Fibroblast of mammary gland (primary cell): ENCODE results near the gene HINT3.

Source experiments
- DNase-seq: peaks from one replicate; pipeline ENCODE4 v3.0.0-alpha.2; 2010; ENCODE audit warnings: low read depth
- H3K4me3 ChIP-seq: 2 replicates; pipeline ENCODE4 v1.5.1; 2011; ENCODE audit warnings: low read depth, mild to moderate bottlenecking, low read length, moderate library complexity; ENCODE audit not compliant: control insufficient read depth
- TF ChIP-seq, protein P1 (sequence below): conservative IDR thresholded peaks from 2 replicates; pipeline ENCODE4 v1.5.1; 2011; ENCODE audit warnings: low read depth, low read length, inconsistent platforms; ENCODE audit not compliant: control insufficient read depth, insufficient read depth

Gene HINT3

GRCh38 chr6:125952764-125953501 lies 3.6 kb upstream of the HINT3 start:
- DNase-seq = peak; percentile 42
- TF ChIP-seq, protein P1, sequence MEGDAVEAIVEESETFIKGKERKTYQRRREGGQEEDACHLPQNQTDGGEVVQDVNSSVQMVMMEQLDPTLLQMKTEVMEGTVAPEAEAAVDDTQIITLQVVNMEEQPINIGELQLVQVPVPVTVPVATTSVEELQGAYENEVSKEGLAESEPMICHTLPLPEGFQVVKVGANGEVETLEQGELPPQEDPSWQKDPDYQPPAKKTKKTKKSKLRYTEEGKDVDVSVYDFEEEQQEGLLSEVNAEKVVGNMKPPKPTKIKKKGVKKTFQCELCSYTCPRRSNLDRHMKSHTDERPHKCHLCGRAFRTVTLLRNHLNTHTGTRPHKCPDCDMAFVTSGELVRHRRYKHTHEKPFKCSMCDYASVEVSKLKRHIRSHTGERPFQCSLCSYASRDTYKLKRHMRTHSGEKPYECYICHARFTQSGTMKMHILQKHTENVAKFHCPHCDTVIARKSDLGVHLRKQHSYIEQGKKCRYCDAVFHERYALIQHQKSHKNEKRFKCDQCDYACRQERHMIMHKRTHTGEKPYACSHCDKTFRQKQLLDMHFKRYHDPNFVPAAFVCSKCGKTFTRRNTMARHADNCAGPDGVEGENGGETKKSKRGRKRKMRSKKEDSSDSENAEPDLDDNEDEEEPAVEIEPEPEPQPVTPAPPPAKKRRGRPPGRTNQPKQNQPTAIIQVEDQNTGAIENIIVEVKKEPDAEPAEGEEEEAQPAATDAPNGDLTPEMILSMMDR = peak; percentile 39
- no peak overlapping the region for H3K4me3 ChIP-seq

- no peak overlapping the region for H3K4me3 ChIP-seq
- DNase-seq = no peak
- TF ChIP-seq, protein P1 = peak; percentile 8
Observed at GRCh38 chr6:125953502-125953875, 3.1 kb upstream of the HINT3 start.

DNA sequence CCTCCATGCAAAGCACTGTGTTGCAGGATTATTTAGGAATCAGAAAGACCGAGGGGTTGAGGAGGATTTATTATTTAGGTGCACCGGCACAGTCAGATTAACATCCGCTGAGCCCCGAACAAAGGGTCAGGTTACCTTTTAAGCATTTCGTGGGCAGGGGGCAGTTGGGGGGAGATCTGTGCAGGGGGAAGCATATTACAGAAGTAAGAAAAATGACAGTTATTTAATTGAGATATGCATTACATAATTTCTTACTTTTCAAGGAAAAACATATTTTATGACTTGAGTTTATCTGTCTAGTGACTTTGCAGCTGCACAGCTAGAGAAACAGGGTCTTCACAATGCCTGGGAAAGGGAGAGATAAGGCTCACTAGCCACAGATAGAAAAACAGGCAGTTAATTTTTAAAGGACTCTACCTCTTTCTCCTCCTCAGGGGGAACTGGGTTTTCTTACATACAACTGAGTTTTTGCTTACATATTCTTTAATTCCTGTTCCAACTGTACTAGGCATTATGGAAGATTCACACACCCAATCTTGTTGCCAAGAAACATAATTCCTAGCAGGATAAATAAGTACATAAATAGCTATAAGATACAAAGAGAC lies 1.7 kb upstream of the HINT3 start:
- H3K4me3 ChIP-seq = no peak overlapping the region
- no peak for DNase-seq
- TF ChIP-seq, protein P1 = no peak

- DNase-seq = no peak
- H3K4me3 ChIP-seq = peak overlapping the region; percentile 84
- TF ChIP-seq, protein P1 = no peak
Observed at GRCh38 chr6:125955973-125956372, 597 bp upstream of the HINT3 start.

DNA sequence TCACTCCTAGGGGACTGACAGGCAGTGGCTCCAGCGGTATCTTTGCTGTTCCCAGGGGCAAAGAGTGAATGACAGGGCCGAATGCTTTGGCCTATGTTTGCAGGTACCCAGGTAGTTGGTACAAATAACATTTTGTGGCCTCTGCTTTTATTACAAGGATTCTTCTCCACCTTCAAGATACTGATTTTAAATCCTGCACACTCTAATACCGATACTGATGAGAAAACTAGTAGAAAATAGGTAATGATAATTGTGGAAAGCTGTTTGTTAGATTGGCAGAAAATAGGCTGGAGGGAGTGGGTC lies 772 bp downstream of the HINT3 start:
- peak overlapping the region; percentile 84 for H3K4me3 ChIP-seq
- TF ChIP-seq, protein P1 = no peak
- no peak for DNase-seq

DNA sequence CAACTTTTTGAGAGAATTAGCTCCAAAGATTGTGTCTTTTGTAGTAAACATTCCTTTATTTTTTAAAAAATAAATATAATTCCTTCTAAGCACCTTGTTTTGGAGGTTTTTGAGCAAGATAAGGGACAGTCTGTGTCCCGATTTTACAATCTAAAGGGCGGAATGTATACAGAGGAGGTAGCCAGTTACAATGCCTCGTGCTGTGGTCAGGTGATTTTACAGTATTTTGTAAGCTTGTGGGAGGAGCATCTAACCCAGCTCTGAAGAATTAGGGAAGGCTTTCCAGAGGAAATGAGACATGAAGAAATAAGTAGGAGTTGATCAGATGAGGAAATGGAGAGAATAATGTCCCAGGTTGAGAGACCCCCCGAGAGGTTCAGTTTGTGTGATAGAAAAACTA lies 1.3 kb downstream of the HINT3 start:
- DNase-seq = peak; percentile 71
- TF ChIP-seq, protein P1 = no peak
- peak overlapping the region; percentile 84 for H3K4me3 ChIP-seq
